Measurements from ENCODE around the gene SLC34A3. TPM values are rescaled to one million over a fixed set of nuclear protein-coding genes. Genes with fewer than 3 reads are reported as not detected.
"Not testable (repeated sequence)": the region's sequence is repeated elsewhere in the genome, so short reads cannot be mapped to it uniquely, and the experiment has no call there.

Gene SLC34A3
- total RNA-seq, 1 donor from 2014 or later: not detected

DNA sequence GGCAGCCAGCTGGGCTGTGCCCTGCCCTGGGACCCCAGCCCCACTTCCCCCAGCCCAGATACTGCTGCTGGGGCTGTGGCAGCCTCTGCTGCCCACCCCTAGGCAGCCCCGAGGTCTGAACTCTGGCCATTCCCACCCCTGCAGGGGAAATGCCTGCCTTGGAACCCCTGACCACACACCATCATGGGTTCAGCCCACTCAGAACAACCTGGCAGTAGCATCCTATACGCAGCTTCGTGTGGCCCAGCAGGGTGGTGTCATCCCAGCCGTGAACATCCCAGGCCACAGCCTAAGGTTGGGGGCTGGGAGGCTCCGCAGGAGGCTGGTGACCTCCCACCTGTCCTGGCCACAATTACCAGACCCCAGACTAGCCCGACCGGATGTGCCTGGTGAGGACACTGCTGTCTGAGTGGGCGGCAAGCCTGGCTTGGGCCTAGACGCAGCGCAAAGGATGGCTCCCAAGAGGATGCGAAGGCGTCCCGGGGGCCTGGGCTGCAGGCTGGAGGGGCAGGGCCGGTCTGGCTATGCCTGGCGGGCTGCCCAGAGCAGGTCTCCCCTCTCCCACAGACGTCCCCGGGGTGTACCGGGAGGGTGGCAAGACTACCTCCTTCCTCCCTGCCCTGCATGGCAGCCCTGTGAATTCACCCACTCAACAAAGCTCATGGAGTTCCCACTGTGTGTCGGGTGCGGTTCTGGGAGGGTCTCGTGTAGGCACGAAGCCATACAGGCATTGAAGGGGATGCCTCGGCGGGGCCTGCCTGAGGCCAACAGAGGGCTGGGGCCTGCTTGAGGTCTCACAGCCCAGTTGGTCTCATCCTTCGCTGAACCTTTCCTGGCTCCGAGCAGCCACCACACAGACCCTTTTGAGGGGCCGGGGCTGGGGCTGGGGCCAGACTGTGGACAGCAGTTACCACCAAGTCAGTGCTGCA, 1.5 kb upstream of the SLC34A3 start:
- DNase-seq (ENCODE audit: low read depth, low spot score): no peak

DNA sequence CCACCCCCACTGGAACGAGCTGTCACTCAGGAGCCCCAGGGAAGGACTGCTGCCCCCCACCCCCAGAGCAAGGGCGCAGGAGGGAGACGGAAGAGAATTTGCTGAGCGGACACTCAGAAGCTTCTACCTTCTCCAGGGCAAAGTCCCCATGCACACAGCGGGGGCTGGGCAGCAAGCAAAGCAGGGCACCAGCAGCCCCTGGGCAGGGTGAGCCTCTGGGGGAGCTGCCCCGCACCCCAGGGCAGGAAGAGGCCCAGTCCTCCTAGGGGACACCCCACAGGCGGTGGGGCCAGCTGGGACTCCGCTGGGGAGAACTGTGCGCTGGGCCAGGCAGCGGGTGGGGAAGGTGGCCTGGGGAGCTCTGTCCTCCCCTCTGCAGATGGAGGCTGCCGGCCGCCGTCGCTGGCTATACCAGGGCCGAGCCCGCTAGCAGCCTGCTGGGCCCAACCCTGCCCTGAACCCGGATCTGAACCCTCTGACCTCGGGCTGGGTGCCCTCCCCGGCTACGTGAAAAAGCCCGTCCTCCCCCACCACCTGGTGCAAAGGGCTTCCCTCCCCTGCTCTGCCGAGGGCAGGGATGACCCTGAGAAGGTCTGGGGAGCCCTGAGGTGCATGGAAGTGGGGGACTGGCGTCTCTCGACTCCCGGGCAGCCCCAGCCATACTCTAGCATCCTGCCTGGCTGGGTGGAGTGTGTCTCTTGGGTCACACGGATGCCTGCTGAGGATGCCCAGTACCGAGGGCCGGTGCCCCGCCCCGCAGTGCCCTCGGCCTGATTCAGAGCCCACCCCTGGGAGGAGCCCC, 597 bp upstream of the SLC34A3 start:
- no peak for DNase-seq (ENCODE audit: low read depth, low spot score)

DNA sequence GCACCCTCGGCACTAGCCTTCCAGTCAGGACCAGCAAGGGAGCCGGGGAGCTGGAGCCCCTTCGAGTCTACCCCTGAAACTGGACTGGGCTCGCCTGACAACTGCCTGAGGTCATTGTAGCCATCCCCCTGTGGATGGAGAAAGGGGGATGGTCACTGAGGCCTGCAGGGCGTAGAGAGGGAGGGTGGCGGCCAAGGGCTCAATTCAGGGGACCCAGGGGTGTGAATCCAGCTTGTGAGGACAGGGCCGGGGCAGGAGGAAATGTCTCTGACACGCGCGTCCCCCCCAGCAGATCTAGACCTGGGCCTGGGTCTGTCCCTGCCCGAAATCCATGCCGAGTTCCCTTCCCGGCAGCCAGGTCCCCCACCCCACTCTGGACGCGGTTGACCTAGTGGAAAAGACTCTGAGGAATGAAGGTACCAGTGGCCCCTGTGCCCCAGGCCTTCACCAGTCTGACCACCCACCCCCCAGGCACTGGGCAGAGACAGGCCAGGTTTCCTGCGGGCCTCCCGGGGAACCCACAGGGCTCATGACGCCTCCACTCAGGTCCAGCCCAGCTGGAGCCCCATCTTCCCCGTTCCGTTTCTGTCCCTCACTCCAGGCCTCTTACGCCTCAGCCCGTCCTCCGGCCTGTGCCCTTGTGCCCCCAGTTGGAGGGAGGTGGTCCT, 805 bp downstream of the SLC34A3 start:
- DNase-seq (ENCODE audit: low read depth, low spot score): no peak

DNA sequence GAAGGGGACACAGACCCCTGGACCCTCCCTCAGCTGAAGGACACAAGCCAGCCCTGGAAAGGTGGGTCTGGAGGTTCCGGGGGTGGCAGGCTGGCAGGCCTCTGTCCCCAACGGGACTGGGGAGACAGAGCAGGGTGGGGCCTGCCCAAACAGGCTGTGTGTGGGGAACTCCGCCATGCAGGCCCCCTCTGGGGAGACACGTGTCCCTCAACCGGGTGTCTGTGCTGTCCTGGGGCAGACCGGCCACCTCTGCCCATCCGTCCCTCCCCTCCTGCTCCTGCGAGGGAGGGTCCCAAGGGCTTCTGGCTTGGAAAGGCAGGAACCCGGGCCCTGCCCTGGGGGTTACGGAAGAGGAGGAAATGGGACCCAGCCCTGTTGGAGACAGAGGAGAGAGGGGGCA, 1.4 kb downstream of the SLC34A3 start:
- no peak for DNase-seq (ENCODE audit: low read depth, low spot score)

DNA sequence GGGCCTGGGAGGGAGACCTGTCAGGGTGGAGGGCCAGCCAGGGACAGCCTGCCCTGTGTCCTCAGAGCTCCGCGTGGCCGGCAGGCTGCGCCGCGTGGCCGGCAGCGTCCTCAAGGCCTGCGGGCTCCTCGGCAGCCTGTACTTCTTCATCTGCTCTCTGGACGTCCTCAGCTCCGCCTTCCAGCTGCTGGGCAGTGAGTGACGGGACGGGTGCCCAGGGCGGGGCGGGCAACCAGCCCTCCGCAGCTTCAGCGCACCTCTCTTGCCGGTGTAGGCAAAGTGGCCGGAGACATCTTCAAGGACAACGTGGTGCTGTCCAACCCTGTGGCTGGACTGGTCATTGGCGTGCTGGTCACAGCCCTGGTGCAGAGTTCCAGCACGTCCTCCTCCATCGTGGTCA, 1.8 kb downstream of the SLC34A3 start:
- no peak for DNase-seq (ENCODE audit: low read depth, low spot score)

DNA sequence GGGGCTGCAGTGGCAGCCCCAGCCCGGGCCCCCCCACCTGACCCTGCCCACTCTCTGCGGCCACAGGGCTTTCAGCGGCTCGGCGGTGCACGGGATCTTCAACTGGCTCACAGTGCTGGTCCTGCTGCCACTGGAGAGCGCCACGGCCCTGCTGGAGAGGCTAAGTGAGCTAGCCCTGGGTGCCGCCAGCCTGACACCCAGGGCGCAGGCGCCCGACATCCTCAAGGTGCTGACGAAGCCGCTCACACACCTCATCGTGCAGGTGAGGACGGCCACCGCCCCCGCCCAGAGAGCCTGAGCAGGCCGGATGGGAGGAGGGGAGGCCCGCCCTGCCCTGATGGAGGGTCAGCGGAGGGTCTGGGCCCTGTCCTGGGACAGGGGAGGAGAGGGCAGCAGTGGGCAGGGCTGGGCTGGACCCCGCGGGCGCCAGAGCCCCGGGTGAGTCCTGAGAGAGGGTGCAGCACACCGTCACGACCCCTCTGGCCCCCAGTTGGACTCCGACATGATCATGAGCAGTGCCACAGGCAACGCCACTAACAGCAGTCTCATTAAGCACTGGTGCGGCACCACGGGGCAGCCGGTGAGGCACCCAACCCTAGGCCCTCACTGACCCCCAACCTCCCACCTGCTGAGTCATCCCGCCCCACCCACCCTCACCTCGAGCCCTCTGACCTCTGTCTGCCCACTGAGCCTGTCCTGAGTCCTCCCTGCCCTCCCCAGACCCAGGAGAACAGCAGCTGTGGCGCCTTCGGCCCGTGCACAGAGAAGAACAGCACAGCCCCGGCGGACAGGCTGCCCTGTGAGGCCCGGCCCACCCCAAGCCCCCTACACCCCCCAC, 2.7 kb downstream of the SLC34A3 start:
- no peak for DNase-seq (ENCODE audit: low read depth, low spot score)

DNA sequence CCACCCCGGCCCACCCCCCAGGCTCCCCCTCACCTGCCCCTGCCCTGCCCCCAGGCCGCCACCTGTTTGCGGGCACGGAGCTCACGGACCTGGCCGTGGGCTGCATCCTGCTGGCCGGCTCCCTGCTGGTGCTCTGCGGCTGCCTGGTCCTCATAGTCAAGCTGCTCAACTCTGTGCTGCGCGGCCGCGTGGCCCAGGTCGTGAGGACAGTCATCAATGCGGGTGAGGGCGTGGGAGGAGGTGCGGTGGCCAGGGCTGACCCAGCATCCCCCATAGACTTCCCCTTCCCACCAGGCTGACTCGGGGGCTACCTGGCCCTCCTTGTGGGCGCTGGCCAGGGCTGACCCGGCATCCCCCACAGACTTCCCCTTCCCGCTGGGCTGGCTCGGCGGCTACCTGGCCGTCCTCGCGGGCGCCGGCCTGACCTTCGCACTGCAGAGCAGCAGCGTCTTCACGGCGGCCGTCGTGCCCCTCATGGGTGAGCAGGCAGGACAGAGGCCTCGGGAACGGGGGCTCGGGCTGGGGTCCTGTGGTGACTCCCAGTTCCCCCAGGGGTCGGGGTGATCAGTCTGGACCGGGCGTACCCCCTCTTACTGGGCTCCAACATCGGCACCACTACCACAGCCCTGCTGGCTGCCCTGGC, 3.5 kb downstream of the SLC34A3 start:
- no peak for DNase-seq (ENCODE audit: low read depth, low spot score)

DNA sequence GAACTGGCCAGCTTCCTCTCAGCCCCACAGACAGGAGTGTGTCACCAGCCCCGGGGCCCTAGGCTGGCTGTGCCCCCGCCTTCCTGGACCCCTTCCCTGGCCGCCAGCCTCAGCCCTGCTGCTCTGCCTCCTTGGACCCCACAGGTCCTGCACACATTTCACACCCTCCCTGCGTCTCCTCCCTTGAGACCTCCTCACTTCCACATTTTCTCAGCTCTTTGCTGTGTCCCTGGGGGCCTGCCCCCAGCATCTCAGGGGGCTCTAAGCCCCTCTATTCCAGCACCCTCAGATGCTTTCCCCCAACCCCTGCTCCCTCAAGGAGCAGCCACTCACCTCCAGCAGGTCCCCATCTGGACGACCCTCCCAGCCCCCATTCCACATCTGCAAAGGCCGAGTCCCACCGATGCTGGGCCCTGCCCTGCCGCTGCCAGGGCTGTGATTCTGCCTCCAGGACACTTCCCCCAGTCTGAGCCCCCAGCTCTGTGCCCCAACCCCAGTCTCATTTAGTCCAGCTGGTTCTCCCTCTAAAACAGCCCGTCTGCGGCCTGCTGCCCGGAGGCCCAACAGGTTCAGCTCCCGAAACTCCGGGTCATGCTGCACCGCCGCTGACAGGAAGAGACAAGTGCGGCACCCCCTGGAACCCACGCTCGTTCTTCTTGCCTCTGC, 4.2 kb downstream of the SLC34A3 start:
- no peak for DNase-seq (ENCODE audit: low read depth, low spot score)

DNA sequence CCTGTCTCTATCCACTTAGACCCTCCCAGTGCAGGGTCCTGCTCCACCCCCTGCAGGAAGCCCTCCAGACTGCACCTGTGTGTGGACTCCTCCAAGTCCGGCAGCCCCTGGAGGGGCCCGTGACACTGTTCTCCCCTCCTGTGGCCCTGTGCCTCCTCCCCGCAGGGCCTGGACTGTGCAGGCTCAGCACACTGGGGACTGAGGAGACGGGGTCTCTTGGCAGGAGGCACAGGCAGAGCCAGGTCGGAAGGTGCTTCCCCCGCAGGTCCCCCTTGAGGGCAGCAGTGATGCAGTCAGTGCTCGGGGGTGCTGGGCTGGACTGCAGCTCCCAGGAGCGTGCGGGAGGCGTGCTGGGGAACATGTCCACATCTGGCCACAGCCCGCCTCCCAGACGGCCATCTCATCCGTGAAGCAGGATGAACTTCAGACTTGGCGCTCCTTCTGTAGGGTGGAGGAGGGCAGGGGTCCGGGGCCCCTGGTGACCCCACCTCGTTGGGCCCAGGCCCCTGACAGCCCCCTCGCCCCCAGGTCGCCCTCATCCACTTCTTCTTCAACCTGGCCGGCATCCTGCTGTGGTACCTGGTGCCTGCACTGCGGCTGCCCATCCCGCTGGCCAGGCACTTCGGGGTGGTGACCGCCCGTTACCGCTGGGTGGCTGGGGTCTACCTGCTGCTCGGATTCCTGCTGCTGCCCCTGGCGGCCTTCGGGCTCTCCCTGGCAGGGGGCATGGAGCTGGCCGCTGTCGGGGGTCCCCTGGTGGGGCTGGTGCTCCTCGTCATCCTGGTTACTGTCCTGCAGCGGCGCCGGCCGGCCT, 4.9 kb downstream of the SLC34A3 start:
- no peak for DNase-seq (ENCODE audit: low read depth, low spot score)

DNA sequence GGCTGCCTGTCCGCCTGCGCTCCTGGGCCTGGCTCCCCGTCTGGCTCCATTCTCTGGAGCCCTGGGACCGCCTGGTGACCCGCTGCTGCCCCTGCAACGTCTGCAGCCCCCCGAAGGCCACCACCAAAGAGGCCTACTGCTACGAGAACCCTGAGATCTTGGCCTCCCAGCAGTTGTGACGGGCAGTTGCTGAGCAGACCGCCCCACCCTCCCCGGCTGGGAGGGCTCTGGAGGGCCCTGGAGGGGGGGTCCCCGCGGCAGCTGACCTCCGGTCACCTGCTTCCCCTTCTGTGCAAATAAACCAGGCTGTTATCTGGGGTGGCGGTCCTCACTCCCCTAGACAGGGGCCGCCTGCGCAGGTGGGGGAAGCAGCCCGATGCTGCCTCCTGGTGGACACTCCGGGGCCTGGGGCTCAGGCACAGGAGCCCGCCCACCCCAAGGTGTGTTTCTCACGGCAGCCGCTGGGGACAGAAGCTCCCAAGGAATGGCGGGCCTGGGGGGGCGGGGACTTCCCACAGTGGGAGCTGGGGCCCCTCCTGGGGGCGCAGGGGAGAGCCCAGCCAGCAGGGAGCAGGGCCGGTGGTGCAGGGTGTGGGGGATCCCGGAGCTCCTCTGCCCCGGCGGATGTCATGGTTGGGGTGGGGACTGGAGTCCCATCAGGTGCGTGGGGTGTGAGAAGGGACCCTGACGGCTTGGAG, 5.7 kb downstream of the SLC34A3 start:
- DNase-seq (ENCODE audit: low read depth, low spot score): peak; percentile 35

DNA sequence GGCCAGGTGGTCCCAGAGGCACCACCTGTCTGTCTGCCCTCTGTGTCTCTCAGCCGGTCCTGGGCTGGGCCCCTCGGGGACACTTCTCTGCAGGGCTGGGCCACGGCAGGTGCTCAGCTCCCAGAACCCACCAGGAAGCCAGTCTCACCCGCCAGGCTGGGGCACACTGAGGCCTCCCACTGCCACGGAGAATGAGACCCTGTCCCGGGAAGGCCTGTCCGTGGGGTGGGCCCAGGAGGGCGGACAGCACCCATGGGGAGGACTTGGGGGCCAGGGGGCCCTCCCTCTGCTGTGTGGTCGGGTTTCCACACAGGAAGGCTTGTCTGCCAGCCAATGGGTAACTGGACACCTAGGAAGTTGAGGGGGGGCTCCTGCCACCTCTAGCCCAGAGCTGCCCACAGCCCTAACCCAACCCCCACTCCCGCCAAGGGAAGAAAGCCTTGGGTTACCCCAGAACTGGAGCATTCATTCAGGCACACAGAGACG, 6.3 kb downstream of the SLC34A3 start:
- DNase-seq (ENCODE audit: low read depth, low spot score): no peak

DNA sequence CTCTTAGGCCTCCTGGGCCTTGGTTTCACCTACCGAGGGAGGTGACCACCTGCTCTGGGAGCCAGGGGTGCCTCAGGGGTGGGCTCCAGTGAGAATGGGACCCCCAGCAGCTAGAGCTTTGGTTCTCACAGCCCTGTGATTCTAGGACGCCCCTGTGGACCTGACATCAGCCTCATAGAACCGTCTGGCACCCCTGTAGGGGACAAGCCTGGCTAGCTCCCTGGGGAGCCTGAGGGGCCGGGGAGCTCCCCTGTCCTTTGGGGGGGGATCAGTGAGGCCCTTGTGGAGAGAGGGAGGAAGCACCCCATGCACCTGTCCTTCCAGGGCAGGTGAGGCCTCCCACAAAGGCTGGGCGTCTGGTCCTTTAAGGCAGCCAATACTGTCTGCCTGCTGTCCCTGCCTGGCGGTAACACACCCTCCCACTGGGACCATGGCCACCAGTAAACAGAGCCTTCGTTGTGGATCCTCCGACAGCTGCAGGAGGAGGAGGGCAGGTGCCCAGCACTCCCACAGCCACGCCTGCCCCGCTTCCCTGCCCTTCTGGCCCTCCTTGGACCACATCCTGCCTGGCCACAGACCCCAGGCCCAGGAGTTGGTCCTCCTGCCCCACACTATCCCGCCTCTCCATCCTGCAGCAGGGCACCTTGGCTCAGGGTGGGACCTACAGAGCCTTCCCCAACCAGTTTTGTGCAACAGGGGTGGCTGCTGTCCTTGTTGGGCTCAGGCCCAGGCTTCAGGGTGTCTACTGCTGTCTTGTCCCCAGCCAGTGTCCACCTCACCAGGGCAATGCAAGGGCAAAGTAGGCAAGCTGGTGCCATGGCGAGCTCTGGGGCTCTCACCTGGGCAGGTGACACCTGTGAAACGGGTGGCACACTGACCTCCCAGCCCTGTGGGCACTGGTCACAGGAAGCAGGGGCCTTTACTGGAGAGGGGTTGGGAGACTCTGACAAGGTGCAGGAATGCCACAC, 7.3 kb downstream of the SLC34A3 start:
- DNase-seq (ENCODE audit: low read depth, low spot score): no peak

DNA sequence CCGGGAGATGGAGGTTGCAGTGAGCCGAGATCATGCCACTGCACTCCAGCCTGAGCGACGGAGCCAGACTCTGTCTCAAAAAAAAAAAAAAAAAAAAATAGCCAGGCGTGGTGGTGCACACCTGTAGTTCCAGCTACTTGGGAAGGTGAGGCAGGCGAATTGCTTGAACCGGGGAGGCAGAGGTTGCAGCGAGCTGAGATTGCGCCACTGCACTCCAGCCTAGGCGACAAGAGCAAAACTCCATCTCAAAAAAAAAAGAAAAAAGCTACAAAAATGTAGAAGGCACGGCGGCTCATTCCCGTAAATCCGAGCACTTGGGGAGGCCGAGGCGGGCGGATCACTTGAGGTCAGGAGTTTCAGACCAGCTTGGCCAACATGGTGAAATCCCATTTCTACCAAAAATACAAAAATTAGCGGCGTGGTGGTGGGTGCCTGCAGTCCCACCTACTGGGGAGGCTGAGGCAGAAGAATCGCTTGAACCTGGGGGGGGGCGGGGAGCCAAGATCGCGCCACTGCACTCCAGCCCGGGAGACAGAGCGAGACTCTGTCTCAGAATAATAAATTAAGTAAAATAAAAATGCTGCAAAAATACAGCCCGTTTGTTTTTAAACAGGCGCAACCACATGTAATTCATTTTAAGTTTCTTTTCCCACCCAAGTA, 9.0 kb downstream of the SLC34A3 start:
- DNase-seq (ENCODE audit: low read depth, low spot score): not testable (repeated sequence)

DNA sequence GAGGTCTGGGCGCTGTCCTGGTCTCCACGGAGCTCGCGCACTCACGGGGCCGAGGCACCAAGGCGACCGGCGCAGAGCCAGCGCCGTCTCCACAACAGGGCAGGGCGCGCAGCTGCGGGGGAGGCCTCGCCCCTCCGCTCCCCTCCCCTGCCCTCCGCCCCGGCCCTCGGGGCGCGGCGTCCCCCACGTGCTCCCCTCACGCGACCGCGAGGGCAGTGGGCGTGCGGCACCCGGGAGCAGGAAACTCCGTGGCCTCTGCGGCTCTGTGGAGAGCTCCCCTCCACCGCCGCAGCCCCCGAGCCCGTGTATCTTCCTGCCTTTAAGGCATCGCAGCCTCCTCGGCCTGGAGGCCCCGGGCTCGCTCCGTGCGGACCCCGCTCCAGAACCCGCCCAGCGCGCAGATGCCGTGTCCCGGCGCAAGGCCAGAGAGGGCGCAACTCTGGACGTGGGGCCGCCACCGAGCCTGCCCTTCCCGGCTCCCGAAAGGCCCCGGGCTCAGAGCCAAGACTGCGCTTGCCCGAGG, 9.7 kb downstream of the SLC34A3 start:
- peak; percentile 30 for DNase-seq (ENCODE audit: low read depth, low spot score)

DNA sequence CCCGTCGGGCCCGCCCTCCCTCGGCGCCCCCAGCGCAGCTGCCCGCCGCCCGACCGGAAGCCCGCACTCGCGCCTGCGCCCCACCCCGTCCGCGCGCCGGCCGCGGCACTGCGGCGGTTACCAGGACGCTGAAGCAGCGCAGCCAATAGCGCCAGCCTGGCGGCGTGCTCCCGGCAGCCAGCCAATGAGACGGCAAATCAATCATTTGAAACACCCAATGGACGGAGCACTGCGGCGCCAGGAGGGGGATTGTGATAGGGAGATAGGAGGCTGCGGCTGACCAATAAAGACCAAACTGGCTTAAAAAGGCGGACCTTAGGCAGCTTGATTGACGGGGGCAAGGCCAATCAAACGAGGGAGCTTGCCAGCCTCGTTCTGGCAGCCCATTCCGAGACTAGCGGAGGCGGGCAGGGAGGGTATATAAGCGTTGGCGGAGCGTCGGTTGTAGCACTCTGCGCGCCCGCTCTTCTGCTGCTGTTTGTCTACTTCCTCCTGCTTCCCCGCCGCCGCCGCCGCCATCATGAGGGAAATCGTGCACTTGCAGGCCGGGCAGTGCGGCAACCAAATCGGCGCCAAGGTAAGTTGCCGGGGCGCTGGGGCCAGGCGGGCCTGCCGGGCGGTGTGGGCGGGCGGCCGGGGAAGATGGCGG, 10.3 kb downstream of the SLC34A3 start, which contains the start of gene TUBB4B:
Gene TUBB4B, plus strand, starts transcription at position 447 of the 649 bp plus-strand sequence. Its CDS starts 74 bp downstream, at position 521.
- peak; percentile 100 for DNase-seq (ENCODE audit: low read depth, low spot score)

All from pulmonary artery endothelial cell (primary cell).